HG03045 (cell line): ENCODE results near the gene RCC1.
"Not testable (repeated sequence)": the region's sequence is repeated elsewhere in the genome, so short reads cannot be mapped to it uniquely, and the experiment has no call there.

Experiments used
- ATAC-seq: cut with Tn5 transposase; IDR thresholded peaks from one replicate; pipeline ENCODE4 v1.9.1; 2021; ENCODE audit warnings: mild to moderate bottlenecking, moderate library complexity; ENCODE audit not compliant: unreplicated experiment

RCC1 gene

DNA sequence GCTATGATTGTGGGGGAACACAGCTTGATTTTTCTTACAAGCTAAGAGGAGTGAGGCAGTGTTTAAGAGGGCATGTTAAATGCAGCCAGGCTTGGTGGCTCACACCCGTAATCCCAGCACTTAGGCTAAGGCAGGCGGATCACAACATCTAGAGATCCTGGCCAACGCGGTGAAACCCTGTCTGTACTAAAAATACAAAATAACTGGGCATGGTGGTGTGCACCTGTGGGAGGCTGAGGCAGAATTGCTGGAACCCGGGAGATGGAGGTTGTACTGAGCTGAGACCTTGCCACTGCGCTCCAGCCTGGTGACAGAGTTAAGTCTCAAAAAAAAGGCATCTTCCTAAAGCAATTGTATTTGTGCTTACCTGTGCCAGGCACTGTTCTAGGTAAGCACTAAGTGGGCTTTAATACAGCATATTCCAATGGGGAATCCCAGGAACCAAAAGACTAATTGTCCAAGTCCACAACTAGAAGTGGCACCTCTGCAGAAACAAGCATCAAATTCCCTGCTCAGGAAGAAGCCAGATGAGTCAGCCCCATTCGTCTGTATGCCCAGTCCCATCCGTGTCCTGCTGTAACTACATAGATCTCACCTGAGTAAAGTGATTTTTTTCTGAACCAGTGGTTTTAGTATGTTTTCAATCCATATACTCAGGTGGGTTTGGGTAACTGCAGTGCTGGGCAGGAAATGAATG lies 4.6 kb downstream of the RCC1 start:
- ATAC-seq: no peak

DNA sequence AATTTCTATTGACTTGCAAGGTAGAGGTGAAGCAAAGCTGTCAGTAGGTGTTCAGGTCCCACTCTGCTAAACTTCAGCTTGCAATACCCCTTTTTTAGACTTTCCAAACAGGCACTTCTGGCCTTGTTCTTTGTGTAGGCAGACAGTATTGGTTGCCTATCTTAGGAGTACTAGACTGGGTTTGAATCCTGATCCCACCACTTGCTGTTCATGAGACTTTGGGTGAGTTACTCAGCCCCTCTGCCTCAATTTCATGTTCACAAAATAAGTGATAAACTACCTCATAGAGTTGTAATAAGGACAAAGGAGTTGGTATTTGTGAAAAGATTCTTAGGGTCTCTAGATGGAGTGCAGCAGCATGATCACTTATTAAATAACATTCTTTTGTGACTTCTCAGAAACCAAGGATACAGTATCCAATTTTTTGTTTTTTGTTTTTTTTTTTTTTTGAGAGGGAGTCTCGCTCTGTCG lies 5.2 kb downstream of the RCC1 start:
- no peak for ATAC-seq

DNA sequence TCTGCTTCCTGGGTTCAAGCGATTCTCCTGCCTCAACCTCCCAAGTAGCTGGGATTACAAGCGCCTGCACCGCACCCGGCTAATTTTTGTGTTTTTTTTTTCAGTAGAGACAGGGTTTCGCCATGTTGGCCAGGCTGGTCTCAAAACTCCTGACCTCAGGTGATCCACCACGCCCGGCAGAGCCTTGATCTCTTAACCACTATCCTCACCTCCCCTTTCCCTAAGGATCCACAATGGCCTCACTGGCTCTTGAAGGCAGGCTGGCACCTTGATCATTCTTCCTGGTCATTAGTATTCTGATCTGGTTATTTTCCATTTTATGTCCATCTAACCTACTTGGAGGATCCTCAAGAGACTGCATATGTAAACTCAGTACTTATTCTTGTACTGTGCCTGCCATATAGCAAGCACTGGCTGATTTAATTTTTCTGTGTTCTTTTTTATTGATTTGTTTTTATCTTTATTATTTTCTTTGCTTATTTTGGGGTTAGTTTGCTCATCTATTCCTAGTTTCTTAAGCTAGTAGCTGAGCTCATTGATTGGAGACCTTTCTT lies 6.3 kb downstream of the RCC1 start:
- no peak for ATAC-seq

DNA sequence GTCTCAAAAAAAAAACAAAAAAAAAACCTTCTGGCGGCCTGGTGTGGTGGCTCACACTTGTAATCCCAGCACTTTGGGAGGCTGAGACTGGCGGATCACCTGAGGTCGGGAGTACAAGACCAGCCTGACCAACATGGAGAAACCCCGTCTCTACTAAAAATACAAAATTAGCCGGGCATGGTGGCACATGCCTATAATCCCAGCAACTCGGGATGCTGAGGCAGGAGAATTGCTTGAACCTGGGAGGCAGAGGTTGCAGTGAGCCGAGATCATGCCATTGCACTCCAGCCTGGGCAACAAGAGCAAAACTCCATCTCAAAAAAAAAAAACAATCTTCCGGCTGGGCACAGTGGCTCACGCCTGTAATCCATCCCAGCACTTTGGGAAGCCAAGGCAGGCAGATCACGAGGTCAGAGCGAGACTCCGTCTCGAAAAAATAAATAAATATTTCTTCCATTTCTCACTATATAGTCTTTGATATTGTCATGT lies 8.6 kb downstream of the RCC1 start:
- not testable (repeated sequence) for ATAC-seq

DNA sequence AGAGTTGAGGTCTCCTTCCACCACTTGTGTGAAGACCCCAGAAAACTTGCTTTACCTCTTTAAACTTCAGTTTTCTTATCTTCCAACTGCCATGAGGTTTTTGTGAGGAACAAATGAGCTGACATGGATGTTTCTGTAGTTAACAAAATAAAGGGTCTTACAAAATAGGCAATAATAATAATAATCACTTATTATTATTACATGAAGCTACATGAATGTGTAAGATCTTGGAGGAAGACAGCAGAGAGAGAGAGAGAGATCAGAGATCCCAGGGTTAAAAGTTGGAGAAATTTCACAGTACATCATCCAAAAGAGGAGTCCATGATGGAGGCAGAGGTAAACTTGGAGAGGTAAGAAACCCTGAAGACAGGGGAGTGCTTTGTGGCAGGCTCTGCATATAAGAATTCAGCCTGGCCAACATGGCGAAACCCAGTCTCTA lies 10.7 kb downstream of the RCC1 start:
- ATAC-seq: no peak

DNA sequence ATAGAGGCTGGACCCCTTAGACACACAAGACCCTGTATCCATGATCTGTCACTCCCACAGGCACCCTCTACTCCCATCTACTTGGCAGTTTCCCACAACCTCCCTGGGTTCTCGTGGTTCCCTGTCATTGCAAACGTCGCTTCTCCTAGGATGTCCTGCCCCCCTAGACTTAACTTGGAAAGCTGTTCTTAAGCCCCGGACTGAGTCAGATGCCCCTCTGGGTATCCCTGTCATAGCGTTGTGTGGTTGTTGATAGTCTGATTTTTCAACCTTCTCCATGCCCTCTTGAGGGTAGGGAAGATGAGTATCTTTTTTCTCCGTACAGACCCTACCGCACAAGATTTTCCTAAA lies 11.8 kb downstream of the RCC1 start:
- ATAC-seq: no peak

DNA sequence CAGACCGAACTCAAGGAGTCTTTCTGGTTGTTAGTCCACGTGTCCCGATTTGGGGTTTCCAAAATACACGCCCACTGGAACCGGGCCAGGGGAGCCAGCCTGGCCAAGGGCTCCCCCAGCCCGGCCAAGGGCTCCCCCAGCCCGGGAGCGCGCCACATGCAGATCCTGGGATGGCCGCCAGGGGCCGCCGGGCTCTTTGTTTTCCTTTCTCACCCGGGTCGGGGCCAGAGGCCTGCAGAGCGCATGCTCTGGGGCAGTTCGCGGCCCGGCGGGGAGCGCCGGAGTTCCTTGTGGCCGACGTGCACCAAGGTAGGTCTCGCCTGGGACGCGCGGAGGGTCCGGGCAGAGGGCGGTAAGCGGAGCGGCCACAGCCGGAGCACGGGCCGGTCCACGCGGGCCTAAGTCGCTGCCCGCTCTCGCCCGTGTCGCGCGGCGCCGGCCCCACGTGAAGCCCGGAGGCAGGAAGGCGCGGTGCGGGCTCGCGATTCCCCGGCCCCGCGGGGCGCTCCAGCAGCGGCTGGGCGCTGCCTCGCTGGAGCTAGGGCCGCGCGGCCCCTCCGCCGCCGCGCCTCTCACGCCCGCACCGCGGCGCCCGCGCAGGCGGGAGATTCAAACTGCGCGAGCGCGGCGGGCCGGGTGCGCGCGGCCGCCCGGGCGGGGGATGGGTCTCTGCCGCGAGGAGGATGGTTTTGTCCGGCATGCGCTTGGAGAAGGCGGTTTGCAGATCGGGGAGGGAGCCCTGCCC lies 12.3 kb downstream of the RCC1 start:
- peak; percentile 62 for ATAC-seq

DNA sequence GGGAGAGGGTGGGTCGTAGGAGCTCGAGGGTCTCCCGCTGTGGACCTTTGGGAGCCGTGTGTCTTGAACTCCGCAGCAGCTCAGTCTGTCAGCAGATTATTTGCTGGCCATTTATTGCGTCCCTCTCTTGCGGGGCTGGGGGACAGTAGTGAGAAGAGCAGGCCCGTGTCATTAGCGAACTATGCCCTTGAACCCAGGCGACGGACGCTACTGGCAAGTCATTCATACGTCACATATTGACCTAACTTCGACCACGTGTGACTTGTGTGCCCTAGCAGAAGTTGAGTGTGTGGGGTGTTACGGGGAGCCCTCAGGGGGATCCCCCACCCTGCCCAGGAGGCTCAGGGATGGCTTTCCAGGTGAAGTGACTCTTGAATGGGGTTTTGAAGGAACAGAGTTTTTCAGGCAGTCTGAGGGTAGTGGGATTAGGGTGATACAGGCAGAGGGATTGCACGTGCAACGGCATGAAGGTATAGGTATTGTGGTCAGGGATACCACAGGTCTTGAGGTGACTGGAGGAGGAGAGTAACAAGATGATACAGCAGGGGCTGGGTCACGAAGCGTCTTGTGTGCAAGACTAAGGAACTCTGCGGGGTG lies 13.0 kb downstream of the RCC1 start:
- ATAC-seq: peak; percentile 10

DNA sequence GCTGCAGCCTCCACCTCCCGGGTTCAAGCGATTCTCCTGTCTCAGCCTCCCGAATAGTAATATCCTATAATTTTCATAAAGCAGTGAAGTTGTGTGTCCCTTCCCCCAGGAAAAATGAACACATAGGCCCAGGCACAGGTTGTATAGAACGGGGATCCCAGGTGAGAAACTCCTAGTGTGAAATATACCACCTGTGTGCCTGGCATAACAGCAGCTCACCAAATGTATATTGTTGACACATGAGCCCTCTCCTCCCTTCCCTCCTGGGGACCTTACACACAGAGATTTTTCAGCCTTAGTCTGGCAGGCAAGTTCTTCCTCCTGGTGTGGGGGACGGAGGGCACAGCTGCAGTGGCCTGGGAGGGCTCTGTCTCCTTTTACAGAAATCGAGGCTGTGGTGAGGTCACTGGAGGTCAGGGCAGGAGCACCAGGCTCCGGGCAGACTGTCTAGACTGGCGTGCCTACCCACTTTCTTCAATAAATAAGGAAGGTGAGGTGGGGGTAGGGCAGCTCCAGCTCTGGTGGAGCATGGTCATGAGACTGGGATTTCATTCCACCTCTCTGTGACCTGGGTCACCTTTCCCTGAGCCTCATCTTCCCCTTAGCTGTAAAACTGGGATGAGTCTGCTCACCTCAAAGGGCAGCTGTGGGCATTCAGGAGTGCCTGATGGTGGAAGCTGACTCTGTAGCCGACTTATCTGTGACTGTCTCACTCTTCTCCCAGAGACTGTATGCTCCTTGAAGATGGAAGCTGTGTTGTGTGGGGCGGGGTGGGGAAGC lies 14.3 kb downstream of the RCC1 start:
- ATAC-seq: no peak

DNA sequence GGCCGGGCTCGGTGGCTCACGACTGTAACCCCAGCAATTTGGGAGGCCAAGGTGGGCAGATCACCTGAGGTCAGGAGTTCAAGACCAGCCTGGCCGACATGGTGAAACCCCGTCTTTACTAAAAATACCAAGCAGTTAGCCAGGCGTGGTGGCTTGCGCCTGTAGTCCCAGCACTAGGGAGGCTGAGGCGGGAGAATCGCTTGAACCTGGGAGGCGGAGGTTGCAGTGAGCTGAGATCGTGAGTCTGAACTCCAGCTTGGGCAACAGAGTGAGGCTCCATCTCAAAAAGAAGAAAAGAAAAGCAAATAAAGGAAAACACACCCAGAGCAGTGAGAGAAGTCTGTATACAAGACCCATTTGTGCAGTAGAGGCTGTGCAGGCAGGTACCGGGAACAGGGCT lies 15.0 kb downstream of the RCC1 start:
- not testable (repeated sequence) for ATAC-seq

DNA sequence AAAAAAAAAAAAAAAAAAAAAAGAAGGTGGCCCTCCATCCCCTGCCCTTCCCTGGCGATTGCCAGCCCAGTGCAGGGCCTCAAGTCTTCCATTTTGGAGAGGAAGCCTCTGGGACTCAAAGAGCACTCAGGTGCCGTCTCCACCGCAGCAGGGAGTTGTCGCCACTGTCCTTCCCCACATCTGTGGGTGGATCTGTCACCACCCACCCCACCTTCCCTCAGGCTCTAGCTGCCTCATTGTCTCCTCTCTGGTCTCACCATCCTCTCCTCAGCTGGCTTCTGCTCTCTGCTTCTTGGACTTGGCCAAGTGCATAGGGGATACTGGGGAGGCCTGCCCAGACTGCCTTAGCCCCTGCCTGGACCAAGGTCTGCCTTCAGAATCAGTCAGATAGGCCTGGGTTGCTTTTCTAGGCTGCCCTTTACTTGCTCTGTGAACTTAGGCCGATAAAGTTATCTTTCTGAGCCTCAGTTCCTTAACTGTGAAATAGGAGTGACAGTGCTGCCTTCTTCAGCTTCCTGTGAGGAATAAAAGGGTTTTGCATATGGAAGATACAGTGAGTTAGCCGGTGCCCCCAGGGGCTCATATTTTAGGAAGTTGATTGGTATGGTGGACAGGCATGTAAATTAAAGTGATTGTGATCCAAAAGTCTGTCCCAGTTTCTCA lies 15.8 kb downstream of the RCC1 start:
- ATAC-seq: no peak

DNA sequence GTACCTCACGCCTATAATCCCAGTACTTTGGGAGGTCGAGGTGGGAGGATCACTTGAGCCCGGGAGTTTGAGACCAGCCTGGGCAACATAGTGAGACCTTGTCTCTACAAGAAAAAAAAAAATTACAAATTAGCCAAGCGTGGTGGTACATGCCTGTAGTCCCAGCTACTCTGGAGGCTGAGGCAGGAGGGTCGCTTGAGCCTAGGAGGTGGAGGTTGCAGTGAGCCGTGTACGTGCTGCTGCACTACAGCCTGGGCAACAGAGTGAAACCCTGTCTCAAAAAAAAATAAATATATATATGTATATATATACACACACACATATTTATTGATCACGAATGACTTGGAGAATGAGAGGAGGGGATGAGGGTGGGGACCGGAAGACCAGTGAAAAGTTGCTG lies 16.7 kb downstream of the RCC1 start:
- not testable (repeated sequence) for ATAC-seq

DNA sequence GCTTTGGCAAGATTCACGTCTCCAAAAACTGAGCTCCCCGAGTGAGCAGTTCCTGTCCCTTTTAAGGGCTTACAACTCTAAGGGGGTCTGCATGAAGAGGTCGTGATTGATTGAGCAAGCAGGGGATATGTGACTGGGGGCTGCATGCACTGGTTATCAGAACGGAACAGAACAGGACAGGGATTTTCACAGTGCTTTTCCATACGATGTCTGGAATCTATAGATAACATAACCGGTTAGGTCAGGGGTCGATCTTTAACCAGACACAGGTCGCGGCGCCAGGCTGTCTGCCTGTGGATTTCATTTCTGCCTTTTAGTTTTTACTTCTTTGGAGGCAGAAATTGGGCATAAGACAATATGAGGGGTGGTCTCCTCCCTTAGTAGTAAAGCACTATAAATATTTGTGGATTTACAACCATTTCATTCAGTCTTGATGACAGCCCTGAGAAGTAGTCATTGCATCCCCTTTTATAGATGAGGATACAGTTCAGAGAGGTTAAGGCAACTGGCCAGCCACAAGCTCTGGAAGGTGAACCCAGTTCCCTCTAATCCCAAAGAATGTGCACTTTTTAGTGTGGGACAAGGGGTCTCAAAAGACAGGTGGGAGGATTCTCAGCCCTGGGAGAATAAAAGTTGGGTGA lies 19.3 kb downstream of the RCC1 start:
- ATAC-seq: not testable (repeated sequence)

DNA sequence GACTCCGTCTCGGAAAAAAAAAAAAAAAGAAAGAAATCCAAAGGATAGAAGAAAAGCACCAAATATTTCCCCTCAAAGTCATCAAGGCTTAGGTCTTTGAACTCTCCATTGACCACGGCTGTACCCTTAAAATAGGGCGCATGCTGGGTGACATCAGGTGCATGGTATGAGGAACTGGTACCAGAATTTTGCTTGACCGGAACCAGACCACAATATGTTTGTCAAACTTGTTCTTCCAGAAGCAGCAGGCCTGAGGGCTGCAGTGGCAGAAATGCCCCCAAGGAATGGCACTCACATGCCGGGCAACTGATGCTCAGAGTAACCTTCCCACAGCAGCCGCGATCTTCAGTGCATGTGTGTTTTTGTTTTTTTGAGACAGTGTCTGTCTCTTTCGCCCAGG lies 21.0 kb downstream of the RCC1 start:
- ATAC-seq: no peak

DNA sequence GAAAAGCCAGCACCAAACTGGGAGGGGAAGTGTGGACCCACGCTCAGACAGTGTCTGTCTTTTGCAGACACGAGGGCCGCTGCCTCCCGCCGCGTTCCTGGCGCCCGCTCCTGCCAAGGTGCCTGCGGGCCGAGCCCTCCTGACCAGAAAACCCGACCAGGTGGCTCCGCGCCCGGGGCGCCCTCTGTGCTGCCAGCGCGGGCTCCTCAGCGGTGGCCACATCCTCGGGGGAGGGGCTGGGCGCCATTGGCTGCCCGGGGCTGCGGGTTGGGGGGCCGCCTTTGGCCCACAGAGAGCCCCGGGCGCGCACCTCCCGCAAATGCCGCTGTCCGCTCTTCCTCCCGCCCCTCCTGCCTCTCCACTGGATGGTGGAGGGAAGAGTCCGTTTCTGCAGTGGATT lies 24.6 kb downstream of the RCC1 start:
- ATAC-seq: no peak

DNA sequence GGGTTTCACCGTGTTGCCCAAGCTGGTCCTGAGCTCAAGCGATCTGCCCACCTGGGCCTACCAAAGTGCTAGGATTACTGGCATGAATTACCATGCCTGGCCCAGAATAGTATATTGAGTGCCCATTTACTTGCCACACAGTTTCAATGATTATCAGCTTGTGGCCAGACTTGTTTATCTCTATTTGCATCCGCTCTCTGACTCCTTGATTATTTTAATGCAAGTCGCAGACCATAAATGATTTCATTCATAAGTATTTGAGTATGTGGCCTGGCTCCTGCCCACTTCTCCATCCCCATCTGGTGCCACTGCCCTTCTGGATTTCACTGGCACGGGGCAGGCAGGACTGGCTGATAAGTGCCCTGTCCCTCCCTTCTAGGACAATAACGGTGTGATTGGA lies 28.8 kb downstream of the RCC1 start:
- no peak for ATAC-seq

DNA sequence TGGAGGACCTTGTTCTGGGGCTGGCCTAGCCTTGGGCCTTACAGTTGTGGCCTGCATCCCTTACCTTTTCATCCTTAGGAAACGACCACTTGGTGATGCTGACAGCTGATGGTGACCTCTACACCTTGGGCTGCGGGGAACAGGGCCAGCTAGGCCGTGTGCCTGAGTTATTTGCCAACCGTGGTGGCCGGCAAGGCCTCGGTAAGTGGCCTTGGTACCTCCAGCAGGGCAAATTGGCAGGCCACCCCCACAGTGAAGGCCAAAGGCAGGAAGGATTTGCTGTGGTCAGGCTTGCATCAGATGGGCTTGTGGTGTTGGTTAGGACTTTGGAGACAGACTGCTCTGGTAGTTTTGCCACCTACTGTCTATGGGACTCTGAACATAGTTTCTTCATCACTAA lies 29.3 kb downstream of the RCC1 start:
- no peak for ATAC-seq

DNA sequence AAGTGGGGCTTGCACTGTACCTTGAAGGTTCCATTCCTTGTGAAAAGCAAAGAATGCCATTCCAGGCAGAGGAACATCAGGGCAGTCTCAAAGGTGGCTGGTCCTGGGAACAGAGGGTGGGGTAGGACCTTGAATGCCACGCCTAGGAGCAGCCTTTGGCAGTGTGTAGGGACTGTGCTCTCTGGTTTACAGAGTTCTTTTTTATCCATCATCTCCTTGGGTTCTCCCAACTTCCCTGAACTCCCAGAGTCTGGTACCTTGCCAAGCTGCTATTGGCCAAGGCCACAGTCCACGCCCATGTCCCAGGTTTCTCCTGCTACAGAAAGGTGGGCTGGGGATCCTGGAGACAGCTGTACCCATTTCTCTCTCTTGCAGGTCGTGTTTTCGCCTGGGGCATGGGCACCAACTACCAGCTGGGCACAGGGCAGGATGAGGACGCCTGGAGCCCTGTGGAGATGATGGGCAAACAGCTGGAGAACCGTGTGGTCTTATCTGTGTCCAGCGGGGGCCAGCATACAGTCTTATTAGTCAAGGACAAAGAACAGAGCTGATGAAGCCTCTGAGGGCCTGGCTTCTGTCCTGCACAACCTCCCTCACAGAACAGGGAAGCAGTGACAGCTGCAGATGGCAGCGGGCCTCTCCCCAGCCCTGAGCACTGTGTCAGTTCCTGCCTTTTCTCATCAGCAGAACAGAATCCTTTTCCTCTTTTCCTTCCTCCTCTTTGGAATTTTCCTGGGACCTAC lies 31.8 kb downstream of the RCC1 start:
- no peak for ATAC-seq

DNA sequence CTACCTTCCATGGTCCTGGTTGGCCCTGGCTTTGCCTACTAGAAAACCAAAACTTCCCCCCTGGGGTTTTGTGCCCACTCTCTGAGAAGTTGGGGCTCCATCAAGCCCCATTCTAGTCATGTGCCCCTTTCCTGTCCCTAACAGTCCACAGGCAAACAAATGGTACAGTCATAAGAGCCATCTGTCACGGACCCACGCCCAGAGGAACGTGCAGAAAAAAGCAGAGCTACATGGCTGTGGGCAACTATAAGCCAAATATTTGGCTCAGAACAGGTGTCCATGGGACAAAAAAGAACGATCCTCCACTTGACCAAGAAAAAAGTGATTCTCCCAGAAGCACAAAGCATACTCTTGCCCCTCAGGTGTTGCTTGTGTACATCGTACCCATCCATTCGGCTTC lies 32.4 kb downstream of the RCC1 start:
- no peak for ATAC-seq
